T-helper 1 cell treated with Interleukin-12 subunit alpha and Interleukin-12 subunit beta and Interleukin-4 antibody, amounts not matched to agents 30 ng/mL and 1 ng/mL, for 36 hours (primary cell): ENCODE data around the gene FAM168B. TPM values are rescaled to one million over a fixed set of nuclear protein-coding genes. Genes with fewer than 3 reads are reported as not detected.

Experiments
- intact Hi-C: fragments of 100-400 bp; cut with micrococcal nuclease; formaldehyde crosslinking; loops from one replicate; pipeline ENCODE4 v1.15.1; 2024
- total RNA-seq: library from RNA; stranded (reverse); gene quantifications from 2 replicates; pipeline ENCODE4 v1.2.3, GENCODE V29; 2022

FAM168B gene
- total RNA-seq, 1 donor from 2014 or later, result 59.9 TPM

GRCh38 chr2:131056932-131057287 is 36.4 kb downstream of the FAM168B start:
- intact Hi-C loops, result no loop called here

- intact Hi-C loops, result no loop called here
Measured at GRCh38 chr2:131056204-131056931, 36.9 kb downstream of the FAM168B start.

DNA sequence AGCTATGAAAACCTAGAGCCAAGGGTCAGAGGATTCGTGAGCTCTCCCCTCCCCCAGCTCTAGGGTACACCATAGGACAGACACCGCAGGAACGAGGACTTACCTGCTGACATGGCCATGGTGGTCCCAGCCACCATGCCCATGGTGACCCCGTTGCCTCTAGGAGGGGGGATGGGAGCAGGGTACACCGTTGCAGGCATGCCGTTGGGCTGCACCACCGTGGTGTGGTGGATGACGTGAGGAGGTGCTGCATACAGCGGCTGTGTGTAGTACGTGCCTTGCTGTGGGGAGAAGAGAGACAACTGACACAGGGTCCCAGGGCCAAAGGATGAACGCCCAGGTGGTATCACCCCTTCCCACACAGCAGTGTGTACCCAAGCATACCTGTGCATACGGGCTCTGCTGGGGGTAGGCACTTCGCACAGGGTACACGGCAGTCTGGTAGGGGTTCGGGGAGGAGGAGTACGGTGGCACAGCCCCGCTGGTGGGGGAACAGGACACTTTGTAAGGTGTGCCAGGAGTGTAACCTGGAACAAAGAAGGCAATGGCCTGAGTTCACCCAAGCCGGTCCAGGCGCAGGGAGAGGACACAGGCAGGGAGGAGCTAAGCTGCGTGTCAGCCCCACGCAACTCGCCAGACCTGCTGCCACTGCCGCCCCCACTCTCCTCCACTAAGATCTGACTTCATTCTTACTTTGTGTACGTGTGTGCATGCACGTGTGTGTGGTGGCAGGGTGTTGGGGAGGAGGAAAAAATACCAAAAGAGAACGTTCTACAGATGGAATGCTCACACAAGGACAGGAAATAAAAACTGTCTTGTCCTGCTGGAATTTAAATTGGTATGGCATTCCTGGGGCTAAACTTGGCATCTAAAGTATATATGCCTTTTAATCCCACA is 37.8 kb downstream of the FAM168B start:
- intact Hi-C loops, result no loop called here

DNA sequence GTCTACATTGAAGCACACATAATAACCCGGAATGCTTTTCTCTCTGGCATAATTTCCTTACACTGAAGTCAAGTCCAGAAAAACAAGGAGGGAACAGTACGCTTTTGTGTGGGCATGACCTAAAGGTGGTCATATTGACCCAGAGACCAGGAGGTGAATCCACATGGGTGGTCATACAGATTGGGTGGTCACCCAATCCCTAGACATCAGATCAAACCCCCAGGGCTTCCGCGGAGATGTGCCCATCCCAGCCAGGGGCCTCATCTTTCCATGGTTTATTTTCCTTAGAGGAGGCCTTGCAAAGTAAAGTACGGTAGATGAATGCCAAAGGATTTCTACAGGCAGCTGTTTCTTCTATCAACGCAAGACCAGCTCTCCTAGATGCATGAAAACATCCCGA is 38.8 kb downstream of the FAM168B start:
- intact Hi-C loops, result no loop called here

GRCh38 chr2:131052741-131053263 is 40.5 kb downstream of the FAM168B start:
- intact Hi-C loops, result no loop called here

GRCh38 chr2:131050896-131051295 is 42.4 kb downstream of the FAM168B start:
- intact Hi-C loops, result no loop called here

DNA sequence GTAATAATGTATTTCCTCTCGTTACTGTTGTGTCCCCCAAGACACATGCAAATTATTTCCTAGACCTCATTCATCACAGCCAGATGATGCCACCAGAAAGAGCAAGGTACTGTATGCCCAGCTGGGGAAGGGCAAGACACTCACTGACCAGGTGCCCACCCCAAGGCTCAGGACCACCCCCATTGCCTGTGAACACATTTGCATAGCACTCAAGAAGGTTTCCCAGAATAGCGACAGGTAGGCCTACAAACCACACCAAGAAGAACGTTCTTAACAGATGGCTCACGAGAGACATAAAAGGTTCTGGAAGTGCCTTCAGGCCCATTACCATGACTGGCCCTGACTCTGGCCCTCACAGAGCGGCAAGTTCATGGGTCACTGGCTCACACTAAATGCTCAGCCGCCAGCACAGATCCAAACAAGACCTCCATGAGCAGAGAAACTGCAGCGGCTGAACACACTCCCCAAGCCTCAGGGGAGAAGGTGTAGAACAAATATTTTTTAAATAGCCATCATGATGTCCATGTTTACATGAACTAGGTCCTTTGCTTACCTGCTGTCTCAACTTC is 44.0 kb downstream of the FAM168B start:
- intact Hi-C loops, result no loop called here

- intact Hi-C loops, result no loop called here
Measured at GRCh38 chr2:131048641-131049040, 44.6 kb downstream of the FAM168B start.

DNA sequence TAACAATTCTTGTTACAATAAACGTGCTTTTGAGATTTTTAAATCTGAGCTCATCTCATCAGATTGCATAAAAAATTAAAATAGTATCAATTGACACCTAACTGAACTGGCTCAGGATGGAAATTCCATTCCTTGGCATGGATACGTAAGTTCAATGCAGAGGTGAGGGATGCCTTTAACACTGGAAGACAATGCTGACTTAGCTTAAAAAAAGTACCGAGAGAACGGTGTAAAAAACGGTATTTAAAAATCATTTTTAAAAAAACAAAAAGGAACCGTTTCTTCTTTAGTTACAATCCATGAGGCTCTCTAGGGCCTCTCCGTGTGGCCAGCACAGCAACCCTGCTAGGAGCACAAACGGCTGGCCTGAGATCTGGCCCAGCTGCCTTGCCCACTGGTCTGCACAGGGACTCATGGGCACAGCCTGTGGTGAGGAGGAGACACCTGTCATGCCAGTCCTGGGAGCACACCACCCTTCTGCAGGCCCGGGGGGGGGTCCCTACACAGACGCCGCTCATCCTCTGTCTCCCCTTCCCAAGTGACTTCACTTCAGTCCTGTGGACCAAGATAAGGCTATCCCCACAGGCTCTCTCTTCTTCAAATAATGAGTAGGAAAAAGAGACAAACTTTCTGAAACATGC is 45.2 kb downstream of the FAM168B start:
- intact Hi-C loops, result no loop called here

GRCh38 chr2:131046918-131047652 is 46.2 kb downstream of the FAM168B start:
- intact Hi-C loops, result no loop called here

- intact Hi-C loops, result no loop called here
Measured at GRCh38 chr2:131046028-131046917, 47.0 kb downstream of the FAM168B start.

- intact Hi-C loops, result no loop called here
Measured at GRCh38 chr2:131045286-131046027, 47.8 kb downstream of the FAM168B start.

DNA sequence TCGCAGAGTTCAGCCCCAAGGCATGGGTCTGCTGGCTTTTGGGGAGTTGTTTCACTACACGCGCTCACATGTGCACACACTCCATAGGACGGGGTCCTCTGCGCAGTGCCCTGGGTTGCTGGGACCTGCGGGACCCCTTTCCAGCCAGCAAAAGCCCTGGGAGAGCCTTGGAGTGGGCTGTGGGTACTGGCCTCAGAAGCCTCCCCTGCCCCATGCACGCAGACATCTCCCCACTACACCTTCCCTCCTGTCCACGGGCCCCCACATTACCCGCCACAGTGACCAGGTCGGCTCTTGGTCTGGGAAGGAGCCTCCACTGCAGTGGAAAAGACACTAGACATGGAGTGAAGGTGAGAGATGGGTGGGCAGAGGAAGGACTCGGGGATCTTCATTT is 48.5 kb downstream of the FAM168B start:
- intact Hi-C loops, result no loop called here

DNA sequence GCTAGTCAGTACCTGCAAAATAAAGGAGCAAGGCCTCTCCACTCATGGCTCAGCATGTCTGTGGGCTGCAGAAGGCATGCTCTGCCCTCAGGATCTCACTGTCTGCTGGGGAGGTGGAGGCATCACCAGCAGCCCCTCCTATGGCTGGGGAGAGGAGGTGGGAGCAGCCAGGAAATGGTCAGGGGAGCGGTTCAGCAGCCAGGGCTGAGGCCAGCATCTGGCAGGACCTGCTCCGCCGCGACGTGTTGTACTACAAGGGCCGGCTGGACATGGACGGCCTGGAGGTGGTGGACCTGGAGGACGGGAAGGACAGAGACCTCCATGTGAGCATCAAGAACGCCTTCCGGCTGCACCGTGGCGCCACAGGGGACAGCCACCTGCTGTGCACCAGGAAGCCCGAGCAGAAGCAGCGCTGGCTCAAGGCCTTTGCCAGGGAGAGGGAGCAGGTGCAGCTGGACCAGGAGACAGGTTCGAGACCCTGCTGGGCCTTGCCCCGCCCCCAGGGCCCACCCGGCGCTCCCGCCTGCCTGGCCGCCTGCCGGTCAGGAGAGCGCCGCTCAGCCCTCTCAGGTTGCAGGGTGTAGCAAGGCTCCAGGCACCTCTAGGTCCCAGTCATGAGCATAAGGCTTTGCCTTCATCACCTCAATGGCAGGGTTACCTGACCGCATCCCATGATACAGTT is 49.0 kb downstream of the FAM168B start:
- intact Hi-C loops, result no loop called here

DNA sequence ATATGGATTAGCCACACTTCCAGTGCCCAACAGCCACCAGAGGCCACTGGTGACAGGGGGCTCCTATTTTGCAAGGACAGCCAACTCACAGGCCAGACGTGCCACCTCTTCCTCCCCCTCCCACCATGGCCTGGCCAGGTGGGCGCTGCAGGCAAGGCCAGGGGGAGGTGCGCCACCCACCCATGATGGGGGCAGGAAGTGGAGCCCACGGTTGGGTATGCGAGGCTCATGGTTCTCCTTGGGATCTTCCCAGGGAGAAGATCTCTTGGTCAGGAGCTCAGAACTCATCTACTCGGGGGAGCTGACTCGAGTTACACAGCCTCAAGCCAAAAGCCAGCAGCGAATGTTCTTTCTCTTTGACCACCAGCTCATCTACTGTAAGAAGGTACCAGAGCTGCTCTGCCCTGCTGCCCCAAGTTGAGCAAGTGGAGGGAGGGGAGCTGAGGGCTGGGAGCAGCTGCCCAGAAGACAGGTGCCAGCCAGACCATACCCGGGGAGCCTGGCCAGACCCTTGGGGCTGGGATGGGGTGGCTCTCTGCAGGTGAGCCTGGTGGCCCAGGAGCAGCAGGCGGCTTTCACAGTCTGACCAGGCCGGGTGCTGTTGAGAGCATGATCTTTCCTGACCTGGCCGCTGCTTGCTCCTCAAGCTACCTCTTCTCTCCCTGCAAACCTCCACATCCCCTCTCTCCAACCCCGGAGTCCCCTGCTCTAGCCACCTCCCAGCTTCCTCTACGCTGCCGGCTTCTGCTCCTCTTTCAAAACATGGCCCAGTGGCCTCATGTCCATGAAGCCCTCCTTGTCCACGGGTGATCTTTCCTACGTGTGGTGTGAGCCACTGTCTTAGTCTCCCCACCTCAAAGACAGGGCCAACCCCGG is 49.8 kb downstream of the FAM168B start:
- intact Hi-C loops, result no loop called here

- intact Hi-C loops, result no loop called here
Measured at GRCh38 chr2:131042148-131042775, 51.0 kb downstream of the FAM168B start.
